ELF-1 (cell line): ENCODE measurements around the gene GLIS1.

ENCODE experiments used
- DNase-seq: peaks from one replicate; pipeline ENCODE4 v3.0.0-alpha.2; 2016; ENCODE audit warnings: low read depth, low spot score

GLIS1 gene

DNA sequence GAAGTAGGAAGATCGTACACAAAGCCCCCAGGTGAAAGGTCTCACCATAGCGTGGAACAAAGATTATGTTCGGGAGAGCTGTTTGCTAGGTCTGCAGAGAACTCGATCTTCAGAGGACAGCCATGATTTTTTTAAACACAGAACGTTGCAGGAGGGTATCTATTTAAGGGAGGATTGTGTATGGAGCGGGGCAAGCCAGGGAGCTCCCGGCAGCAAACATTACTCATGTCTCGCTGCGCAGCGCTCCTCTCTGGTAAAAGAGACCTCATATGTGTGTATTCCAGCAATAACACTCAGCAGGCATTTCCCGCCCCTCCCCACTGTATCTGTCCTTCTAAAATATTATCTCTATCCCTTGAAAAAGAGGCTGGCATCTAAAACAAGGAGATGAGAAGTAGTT lies 2.7 kb downstream of the GLIS1 start:
- DNase-seq: no peak

DNA sequence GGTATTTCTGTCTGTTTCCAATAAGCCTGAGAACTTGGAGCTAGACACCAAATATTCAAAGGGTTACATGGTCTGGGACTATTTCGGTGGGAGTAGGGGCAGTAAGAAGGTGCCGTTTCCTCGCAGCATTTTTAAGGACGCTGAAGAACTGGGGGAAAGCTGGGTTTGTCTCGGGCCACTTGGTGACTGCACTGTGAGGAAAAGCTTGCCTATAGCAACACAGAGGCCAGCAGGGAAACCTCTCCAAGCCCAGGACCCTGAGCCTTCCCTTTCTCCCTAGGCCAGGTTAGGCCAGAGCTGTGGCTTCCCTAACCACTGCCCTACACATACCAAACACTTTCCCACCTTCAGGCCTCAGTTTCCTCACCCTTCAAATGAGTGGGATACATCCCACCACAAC lies 3.3 kb downstream of the GLIS1 start:
- no peak for DNase-seq

DNA sequence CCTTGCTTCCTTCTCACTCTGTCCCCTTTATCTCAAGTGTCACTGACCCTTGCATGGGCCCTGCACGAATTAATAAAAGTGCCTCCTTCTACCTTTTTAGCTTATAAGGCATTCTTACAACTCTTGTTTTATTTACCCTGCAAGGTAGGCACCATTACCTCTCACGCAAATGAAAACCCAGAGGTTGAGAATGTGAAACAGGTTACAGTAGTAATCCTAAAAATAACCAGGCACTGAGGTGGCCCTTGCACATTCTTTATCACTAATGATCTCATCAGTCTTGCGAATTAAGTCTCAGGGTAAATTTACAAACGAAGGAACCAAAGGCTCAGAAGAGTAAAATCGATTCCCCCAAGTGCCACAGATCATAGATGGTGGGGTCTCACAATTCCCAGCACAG lies 3.7 kb downstream of the GLIS1 start:
- DNase-seq: no peak

DNA sequence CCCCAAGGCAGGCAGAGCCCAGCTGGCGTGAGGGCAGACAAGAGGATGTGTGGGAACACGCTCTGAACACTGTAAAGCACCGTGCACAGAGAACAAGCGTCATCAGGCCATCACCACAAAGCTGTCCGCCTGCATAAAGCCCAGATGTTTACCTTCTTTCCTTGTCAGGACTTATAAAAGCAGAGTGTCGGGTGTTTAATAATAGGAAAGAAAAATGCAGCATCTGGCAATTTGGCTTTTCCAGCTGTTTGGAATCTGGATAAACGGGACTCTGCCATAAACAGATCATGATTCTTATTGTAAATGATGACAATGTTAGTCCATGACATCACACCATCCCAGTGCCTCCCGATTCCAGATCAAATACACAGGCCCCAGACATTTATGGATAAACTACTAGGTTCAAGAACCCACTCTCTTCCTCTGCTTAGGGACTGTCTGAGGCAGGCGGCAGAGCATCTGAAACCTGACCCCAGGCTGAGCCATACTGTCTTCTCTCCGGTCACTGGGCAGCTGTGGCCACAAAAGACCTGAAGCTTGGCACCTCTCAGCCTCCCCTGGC lies 4.2 kb downstream of the GLIS1 start:
- no peak for DNase-seq

DNA sequence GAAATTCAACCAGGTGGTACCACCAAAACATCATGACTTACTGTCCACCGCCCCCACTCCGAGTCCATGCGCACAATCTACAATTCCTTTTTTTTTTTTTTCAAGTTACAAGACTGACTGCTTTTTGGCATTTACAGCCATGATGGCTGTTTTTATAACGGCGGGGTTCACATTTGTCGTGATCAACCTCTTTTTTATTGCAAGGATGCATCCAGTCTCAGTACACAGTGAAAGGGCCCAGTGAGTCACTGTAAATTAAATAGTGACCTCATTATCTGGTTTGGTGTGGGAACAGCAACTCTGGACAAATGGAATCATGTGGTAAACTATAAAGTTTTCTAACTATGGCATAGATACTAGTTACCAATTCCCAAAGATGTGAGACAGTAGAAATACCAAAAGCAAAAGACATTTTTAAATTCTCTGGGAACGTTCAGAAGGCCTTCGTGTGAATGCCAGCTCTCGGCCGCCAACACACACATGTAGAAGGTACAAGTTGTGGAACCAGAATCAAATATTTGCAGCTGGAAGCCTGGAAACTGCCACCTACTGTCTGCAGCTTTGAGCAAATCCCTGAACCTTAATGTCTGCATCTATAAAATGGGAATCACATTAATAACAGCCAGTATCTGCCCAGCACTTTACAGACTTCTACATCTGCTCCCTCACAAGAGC lies 4.9 kb downstream of the GLIS1 start:
- DNase-seq: no peak

DNA sequence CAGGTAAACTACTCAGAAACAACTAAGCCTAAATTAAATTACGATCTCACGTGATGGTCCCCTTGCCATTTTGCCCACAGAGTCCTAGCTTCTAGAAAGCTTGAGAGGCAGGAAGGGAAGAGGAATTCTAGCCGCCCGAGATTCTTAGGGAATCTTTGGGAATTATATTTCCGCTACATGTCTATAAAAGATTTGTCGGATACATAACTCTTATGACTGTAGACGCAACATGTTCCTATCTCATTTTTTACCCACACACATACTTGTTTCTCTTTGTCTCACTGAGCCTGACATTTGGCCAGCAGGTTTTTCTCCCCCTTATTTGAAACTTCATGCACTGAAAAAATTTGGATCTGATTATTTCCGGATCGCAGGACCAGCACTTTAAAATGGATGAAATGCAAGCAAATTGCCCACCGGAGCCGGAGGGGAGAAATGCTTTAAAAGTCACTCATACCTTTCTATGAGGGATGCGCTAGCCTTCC lies 5.5 kb downstream of the GLIS1 start:
- DNase-seq: no peak

DNA sequence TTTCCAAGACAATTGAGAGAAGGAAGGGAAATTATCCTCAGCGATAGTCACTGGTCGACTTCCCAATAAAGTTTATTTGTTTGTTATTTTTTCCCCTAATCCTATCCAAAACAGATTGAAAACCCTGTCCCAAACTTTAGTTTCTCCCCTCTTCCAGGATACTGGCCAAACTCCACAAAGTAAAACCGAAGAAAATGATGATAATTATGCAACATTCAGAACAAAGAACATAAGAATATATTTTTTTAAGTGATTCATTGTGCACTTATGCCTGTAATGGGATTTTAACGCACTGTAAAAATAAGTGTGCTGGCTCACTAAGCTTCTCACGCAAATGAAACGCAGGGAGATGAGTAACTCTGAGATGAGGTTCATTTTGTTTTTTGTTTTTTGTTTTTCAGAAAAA lies 6.0 kb downstream of the GLIS1 start:
- no peak for DNase-seq

DNA sequence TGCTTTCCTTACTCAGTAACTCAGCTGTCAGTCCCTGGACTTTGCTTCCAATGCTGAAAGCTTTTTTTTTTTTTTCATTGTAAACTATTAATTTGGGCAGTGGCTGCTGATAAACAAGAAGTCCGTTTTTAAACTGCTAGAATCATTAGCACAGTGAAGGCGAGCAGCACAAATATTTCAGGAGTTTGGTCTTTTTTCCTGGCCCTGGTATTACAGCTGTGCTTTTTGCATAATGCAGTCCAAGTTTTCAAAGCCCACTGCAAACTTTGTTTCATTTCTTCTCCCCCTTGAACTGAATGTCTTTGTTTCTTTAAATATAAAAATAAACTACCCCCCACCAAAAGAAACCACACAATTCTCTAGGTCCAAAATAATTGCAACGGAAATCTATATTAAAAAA lies 6.6 kb downstream of the GLIS1 start:
- DNase-seq: no peak

DNA sequence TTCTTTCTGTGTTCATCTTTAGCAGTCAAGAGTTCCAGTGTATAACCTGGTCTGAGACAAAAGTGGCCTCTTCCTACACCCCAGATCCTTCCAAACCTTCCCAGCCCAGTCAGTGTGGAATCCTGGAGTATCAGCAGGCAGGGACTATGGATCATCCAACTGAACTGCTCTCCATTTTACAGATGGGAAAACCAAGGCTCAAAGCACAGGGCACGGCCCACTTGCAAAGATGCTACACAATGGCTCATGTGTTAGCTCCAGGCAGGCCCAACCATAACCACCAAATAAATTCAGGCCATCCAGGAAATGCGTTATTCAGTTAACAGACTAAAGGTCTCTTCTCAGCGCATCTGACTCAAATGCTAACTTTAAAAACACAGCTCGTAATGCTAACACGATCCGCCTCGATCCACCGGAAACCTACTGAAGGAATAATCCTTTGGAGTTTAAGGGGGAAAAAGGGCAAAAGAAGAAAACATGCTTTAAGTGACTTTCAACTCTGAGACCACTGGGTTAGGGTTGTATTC lies 7.1 kb downstream of the GLIS1 start:
- DNase-seq: no peak

DNA sequence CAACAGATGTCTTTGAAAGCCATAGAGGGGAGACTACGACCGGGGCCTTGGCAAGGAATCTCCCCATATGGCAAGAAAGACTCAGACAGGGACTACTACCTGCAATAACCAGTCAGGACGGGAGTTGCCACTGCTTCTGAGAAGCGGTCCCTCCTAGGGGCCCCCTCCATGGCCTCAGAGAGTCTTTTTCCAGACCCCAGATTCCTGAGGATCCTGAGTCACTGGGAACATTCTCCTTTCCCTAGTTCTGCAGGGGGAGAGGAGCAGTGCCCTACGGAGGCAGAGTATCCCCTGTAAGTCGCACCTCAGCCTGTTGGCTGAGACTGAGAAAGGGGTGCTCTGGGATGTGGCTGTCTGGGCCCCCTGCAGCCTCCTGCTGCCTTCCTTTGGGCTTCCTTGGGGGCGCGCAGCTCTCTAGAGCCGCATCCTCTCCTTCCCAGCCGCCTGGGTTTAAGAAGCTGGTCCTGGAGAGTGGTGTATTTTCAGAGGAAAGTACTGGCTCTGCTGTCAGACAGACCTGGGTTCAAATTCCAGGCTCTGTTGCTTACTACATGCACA lies 7.8 kb downstream of the GLIS1 start:
- no peak for DNase-seq

DNA sequence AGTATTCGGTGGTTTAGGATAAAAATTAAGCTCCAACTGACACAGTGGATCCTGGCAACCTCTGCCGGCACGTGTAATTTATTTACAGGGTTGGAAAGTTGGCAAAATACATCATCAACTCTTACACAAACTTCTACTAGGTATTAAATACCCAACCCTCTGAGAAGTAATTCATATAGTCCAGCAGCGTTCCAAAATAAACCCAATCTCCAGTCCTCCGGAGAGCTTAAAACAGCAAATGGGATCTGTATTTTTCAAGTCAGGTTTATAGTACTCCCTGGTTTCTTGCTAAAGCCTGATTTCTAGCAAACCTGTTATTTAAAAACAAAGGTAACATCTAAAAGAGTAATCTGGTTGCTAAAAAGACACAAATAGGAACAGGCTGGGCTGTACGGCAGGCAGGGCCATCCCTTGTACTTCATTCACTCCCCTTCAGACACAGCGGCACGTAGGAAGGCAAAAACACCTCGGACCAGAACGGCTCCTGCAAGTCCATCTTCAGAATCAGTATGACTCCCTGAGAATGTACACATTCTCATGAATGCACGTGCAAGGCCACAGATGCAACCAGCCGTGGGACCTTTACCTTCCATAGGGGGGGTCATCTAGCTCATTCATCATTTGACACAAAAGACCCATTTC lies 8.6 kb downstream of the GLIS1 start:
- DNase-seq: no peak

DNA sequence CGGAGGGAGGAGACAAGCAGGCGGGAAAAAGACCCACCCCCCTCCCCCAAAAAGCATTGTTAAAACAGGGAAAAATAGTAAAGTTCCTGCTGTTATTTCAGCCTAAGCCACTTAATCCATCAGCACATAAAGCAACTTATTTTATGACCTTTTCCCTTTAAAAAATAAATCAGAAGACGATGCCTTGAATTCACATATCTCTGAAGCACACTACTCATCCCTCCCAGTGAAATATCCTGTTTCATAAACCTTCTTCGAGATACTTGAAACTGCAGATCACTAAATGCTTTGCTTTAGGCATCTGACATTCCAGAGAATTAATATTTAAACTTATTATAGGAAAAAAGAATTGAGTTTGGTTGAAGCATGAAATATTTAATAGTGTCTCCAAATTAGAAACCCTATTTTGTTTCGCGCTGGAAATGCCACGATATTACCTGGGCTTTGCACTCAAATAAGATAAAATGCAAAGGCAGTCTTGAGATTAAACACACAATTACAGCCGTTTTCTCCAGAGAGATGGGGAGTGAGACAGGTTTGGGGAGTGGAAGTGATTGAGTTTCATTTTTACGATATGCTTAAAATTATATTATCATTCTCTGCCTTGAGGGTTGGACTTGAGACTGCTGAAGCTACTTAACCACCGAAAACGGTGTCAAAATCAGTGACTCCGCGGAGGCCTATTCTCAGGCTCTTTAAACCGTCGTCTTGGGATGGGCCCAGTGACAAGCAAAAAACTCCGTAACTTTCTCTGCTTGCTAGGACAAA lies 9.3 kb downstream of the GLIS1 start:
- DNase-seq: no peak

DNA sequence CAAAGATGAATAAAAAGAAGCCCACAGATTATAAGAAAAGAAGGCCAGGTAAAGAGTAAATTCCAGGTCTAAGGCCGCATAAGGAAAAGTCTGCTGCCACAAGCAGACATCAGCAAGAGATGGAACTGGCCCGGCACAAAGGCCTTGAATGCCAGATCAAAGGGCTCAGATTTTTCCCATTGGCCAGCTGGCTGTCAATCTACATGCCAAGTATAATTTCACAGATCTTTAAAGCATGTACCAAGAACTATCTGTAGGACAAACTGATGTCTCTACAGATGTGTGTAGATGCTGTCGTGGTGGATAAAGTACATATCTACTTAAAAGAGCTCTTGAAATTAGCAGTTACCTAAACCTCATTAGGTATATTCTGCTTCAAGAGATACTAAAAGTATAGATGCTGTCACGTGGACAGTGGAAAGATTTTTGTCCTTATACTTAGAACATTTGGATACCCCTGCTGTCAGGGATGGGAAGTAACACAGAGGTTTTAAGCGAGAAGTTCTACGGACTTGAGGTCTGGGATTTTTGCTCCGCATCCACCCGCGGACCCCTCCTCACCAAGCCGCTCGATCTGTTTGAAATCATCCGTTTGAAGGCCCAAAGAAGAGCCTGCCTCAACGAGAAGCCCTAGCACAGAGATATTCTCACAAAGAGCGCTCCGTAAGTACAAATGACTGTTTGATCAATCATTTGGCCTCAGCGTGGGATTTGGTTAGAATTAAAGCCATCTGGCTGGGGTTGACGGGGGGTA lies 10.1 kb downstream of the GLIS1 start:
- DNase-seq: no peak

DNA sequence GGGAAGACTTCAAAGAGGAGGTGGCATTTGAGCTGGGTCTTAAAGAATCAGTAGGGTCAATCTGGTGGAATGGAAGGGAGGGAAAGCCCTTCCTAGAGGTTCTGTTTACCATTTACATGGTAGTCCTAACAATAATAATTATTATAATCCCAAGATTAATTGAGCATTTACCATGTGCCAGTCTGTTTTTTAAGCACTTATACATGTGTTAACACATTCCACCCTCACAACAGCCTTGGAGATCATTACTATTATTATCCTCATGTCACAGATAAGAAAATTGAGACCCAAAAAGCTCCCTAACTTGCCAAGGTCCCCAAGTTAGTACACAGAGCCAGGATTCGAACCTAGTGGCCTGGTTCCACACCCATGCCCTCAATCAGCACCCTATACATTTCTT lies 10.8 kb downstream of the GLIS1 start:
- DNase-seq: no peak

DNA sequence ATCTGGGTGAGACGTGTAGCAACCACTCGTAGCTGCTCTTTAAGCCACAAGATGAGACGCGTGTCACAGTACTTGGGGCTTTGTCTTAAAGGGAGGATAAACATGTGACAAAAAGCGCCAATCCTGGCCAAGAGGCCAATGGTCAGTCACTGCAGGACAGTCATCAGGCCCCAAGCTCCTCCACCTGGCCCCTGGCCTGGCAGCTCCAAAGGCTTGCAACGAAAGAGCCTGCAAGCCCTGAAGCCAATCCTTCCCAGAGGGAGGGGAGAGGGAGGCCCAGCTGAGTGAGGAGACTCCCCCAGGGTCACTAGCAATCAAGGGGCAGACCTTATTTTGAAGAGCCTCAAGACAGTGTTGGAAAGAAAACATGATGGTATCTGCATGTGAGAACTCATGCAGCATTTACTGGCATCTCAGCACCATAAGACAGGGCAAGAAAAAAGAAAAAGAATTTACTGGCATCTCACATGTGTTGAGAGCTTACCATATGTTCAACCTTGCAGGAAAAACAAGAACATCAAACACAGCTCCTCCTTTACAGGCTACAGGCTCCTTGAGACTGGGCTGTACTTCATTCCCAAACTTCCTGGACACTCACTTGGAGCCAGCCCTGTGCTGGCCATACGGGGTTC lies 11.4 kb downstream of the GLIS1 start:
- no peak for DNase-seq

DNA sequence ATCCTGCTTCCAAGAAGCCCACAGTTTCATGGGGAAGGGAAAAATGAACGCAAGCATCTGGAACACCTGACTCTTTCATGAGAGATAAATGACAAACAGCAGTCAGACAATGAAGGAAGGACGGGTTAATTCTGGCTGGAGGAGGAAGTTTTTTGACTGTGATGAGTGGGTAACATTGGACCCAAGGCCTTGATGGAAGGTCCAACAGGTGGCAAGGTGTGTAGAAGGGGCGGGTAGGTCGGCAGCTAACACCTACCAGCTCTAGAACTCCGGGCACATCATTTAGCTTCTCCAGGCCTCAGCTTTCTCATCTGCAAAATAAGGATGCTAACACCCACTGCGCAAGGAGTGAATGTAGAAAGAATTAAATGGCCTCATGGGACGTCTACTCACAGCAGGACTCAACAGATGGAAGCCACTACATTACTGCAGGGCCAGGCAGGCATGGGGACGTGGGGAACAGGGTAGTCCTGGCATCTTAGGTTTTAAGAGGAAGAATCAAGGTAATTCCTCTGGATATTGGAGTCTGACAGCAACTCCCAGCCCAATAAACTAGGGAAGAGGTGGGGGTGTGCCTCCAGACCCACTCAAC lies 12.9 kb downstream of the GLIS1 start:
- no peak for DNase-seq

DNA sequence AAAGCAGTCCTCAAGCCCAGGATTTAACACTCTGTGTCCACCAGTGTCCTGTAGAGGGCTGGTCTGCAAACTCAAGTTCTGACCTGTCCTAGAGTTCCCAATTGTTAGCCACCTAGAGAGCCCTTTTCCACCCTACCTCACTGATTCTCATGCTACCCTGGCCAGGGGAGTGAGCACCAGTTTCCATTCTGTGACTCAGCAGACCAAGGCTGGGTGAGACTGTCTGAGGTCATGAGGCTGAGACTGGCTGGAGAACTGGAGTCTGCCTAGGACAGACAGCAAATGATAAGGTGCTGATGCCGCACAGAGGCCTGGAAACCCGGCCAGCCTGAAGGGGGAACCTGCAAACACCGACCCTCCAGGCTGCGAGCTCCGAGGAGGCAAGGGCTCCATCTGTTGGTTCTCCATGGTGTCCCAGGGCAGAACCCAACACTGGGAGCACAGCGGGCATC lies 13.7 kb downstream of the GLIS1 start:
- DNase-seq: peak; percentile 91

DNA sequence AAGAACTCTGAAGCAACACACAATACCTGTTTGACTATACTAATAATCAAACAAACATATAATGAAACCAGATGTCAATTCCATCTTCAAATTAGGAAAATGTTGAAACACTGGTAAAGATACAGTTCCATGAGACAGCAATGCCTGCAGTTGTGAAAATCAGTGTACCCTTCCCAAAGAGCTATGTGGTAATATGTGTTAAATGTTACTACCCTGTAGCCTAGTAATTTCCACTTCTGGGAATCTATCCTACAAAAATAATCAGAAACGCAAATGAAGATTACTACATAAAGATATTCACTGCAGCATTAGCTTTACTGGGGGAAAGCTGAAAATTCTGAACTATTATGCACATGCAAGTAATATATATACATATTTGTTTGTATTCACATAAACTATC lies 16.9 kb downstream of the GLIS1 start:
- no peak for DNase-seq

DNA sequence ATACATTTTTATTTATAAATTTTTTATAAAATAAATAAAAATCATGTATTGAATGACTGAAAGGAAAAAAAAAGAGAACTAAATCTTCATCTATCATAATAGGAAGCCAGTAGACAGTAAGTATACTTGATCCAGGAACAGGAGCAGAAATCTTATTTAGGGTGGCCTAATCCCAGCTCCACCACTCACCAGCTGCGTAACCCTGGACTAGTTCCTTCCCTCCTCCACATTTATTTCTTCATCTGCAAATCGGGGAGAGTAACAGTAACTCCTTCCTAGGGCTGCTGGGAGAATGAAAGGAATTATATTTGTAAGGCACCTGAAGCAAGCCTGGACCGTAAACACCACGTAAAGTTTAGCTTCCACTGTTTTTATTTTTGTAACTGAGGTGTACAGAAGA lies 17.9 kb downstream of the GLIS1 start:
- DNase-seq: no peak

DNA sequence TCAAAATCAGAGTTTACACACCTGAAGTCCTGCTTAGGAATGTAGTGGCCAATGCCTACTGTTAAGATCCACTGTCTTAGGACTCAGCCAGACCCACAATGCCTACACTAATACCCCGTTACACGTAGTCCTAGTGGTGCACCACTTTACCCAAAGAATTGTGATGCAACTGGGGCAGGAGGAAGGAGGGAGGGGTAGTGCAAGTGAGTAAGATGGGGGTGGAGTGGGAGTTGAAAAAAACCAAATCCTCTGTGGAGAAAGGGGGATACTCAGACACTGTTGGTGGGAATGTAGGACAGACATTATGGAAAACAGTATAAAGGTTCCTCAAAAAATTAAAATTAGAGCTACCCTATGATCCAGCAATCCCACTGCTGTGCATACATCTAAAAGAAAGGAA lies 19.5 kb downstream of the GLIS1 start:
- DNase-seq: no peak
